CD14-positive monocyte (primary cell): Measurements from ENCODE around the gene CYP2E1. TPM values are rescaled to one million over a fixed set of nuclear protein-coding genes. Genes with fewer than 3 reads are reported as not detected.

ENCODE experiments used
- polyA plus RNA-seq, 3 donors: library from polyadenylated mRNA; depleted of rRNA in 1 of 3; unstranded in 2 of 3; stranded (reverse) in 1 of 3; fragments of 300-500 nt in 2 of 3; fragments of >200 nt in 1 of 3; fragmentation: Illumina TruSeq in 2 of 3; gene quantifications; 1 replicate in 2 of 3; 2 replicates in 1 of 3; pipeline ENCODE4 v1.2.3, GENCODE V29; 2012 to 2021

The CYP2E1 gene
- polyA plus RNA-seq, 3 donors = not detected

Other genes starting within 250 kb of the CYP2E1 start
- gene TUBGCP2, start 218.5 kb upstream of the CYP2E1 start, polyA plus RNA-seq = 10 to 100 TPM; 25.9 to 78.6 (median 39.3) TPM
- gene ZNF511, start 218.4 kb upstream of the CYP2E1 start, polyA plus RNA-seq = 100 to 1,000 TPM in 1 of 3 donors, 10 to 100 TPM in 2; 30.3 to 118 (median 84.7) TPM
- gene CALY, start 190.5 kb upstream of the CYP2E1 start, polyA plus RNA-seq = not detected
- gene PRAP1, start 180.0 kb upstream of the CYP2E1 start, polyA plus RNA-seq = not detected
- gene FUOM, start 169.3 kb upstream of the CYP2E1 start, polyA plus RNA-seq = 10 to 100 TPM; 29.8 to 56.8 (median 39.0) TPM
- 100 to 1,000 TPM in 1 of 3 donors, 10 to 100 TPM in 2; 34.6 to 102 (median 85.1) TPM for gene ECHS1, start 154.0 kb upstream of the CYP2E1 start, polyA plus RNA-seq
- 1 to 10 TPM; 3.9 to 9.5 (median 9.3) TPM for gene PAOX, start 148.1 kb upstream of the CYP2E1 start, polyA plus RNA-seq
- 10 to 100 TPM; 13.0 to 45.8 (median 17.1) TPM for gene MTG1, start 133.2 kb upstream of the CYP2E1 start, polyA plus RNA-seq
- not detected for gene SPRN, start 102.7 kb upstream of the CYP2E1 start, polyA plus RNA-seq
- gene SCART1, start 73.4 kb upstream of the CYP2E1 start, polyA plus RNA-seq = 1 to 10 TPM in 1 of 3 donors, not detected in 2; 1.1 TPM
- gene SYCE1, start 38.2 kb downstream of the CYP2E1 start, polyA plus RNA-seq = under 1 TPM in 1 of 3 donors, not detected in 2; 0.12 TPM
- gene FRG2B, start 99.4 kb downstream of the CYP2E1 start, polyA plus RNA-seq = not detected